A549 (cell line): ENCODE measurements around the gene KIF21B.
"Not testable (repeated sequence)": the region's sequence is repeated elsewhere in the genome, so short reads cannot be mapped to it uniquely, and the experiment has no call there.

ENCODE experiments used
- CBX2 ChIP-seq: fragments of 200-600 bp; sonication (generic); IDR thresholded peaks from 2 replicates; pipeline ENCODE4 v1.6.1; 2016; ENCODE audit warnings: low read depth, mild to moderate bottlenecking, borderline replicate concordance
- CTCF ChIP-seq: fragments of >200 bp; sonication (Bioruptor Twin); formaldehyde crosslinking; IDR thresholded peaks from 3 replicates; pipeline ENCODE4 v1.5.1; 2016
- EHMT2 ChIP-seq: fragments of 200-600 bp; sonication (generic); IDR thresholded peaks from 2 replicates; pipeline ENCODE4 v1.6.1; 2016; ENCODE audit warnings: antibody characterized with exemption, low read depth, mild to moderate bottlenecking, moderate library complexity
- ESRRA ChIP-seq: fragments of 150-350 bp; IDR thresholded peaks from 2 replicates; pipeline ENCODE4 v1.6.1; 2014; ENCODE audit warnings: mild to moderate bottlenecking, low read length, borderline replicate concordance
- HDAC2 ChIP-seq: fragments of 200-600 bp; sonication (generic); IDR thresholded peaks from 2 replicates; pipeline ENCODE4 v1.6.1; 2016
- MAFK ChIP-seq: fragments of 450-650 bp; IDR thresholded peaks from 2 replicates; pipeline ENCODE4 v1.6.1; 2014; ENCODE audit not compliant: partially characterized antibody
- PHF8 ChIP-seq: fragments of 200-600 bp; sonication (generic); IDR thresholded peaks from 2 replicates; pipeline ENCODE4 v1.6.1; 2016; ENCODE audit warnings: low read depth, mild to moderate bottlenecking, antibody characterized with exemption, moderate library complexity, borderline replicate concordance
- RAD21 ChIP-seq, 2 experiments: fragments of >200 bp in 1 of 2; sonication (Bioruptor Twin) in 1 of 2; formaldehyde crosslinking in 1 of 2; IDR thresholded peaks in 1 of 2; conservative IDR thresholded peaks in 1 of 2; 2 replicates in 1 of 2; 3 replicates in 1 of 2; pipeline ENCODE4 v1.6.1; 2012 to 2018; ENCODE audit warnings: inconsistent platforms in 1 of 2
- RCOR1 ChIP-seq: fragments of 150-350 bp; IDR thresholded peaks from 2 replicates; pipeline ENCODE4 v1.6.1; 2014; ENCODE audit warnings: antibody characterized with exemption, low read length, low read depth
- SMC3 ChIP-seq: fragments of >200 bp; sonication (Bioruptor Twin); formaldehyde crosslinking; IDR thresholded peaks from 3 replicates; pipeline ENCODE4 v1.6.1; 2018; ENCODE audit warnings: inconsistent platforms

- TF ChIP-seq EHMT2; CTCF; MAFK; ESRRA; HDAC2; CBX2; RAD21 (conservative IDR thresholded peaks at IDR 0.05 in 1 of 2, IDR thresholded peaks at IDR 0.05 in 1 of 2); PHF8; RCOR1; SMC3: not testable (repeated sequence)
Observed at GRCh38 chr1:200963888-200964287, 59.6 kb downstream of the KIF21B start.
